SK-N-SH treated with all-trans-retinoic acid at 6 μM for 48 hours (cell line): Measurements from ENCODE around the gene HMCN2.

Experiments used
- ATAC-seq: fragments of 200-7000 bp; cut with Tn5 transposase; 3 replicates; pipeline ENCODE4 v1.9.1; 2020; ENCODE audit warnings: mild to moderate bottlenecking, moderate library complexity
- ARNTL ChIP-seq: fragments of 450-650 bp; formaldehyde crosslinking; IDR thresholded peaks from 2 replicates; pipeline ENCODE4 v1.5.0; 2020; ENCODE audit warnings: low read depth, mild to moderate bottlenecking, moderate library complexity, borderline replicate concordance
- BACH2 ChIP-seq: fragments of 250-450 bp; sonication (Bioruptor Pico); IDR thresholded peaks from 2 replicates; pipeline ENCODE4 v1.9.0; 2021; ENCODE audit warnings: mild to moderate bottlenecking, borderline replicate concordance
- CSDC2 ChIP-seq: fragments of 250-450 bp; sonication (Bioruptor Pico); IDR thresholded peaks from 2 replicates; pipeline ENCODE4 v1.5.0; 2020; ENCODE audit warnings: mild to moderate bottlenecking, moderate library complexity
- ESRRG ChIP-seq: fragments of 250-450 bp; sonication (Bioruptor Pico); IDR thresholded peaks from 2 replicates; pipeline ENCODE4 v1.6.1; 2021; ENCODE audit warnings: mild to moderate bottlenecking
- GLIS3 ChIP-seq: fragments of 250-450 bp; sonication (Bioruptor Pico); IDR thresholded peaks from 2 replicates; pipeline ENCODE4 v1.5.0; 2020; ENCODE audit warnings: mild to moderate bottlenecking, moderate library complexity
- ISL1 ChIP-seq: fragments of 250-450 bp; sonication (Bioruptor Pico); IDR thresholded peaks from 2 replicates; pipeline ENCODE4 v2.1.2; 2022; ENCODE audit warnings: mild to moderate bottlenecking, moderate library complexity
- OSR1 ChIP-seq: fragments of 250-450 bp; sonication (Bioruptor Pico); IDR thresholded peaks from 2 replicates; pipeline ENCODE4 v1.8.0; 2022; ENCODE audit warnings: moderate library complexity, mild to moderate bottlenecking, inconsistent platforms
- PPARA ChIP-seq: fragments of 250-450 bp; sonication (Bioruptor Pico); IDR thresholded peaks from 2 replicates; pipeline ENCODE4 v1.5.0; 2020; ENCODE audit warnings: mild to moderate bottlenecking, borderline replicate concordance
- RARB ChIP-seq: fragments of 250-450 bp; sonication (Bioruptor Pico); IDR thresholded peaks from 2 replicates; pipeline ENCODE4 v1.8.0; 2021; ENCODE audit warnings: mild to moderate bottlenecking, moderate library complexity
- SNAI2 ChIP-seq: fragments of 250-450 bp; sonication (Bioruptor Pico); IDR thresholded peaks from 2 replicates; pipeline ENCODE4 v1.5.0; 2020; ENCODE audit warnings: mild to moderate bottlenecking, moderate library complexity
- TCF4 ChIP-seq: fragments of 250-450 bp; sonication (Bioruptor Pico); IDR thresholded peaks from 2 replicates; pipeline ENCODE4 v1.8.0; 2021; ENCODE audit warnings: mild to moderate bottlenecking, moderate library complexity, borderline replicate concordance
- TOX ChIP-seq: fragments of 250-450 bp; sonication (Bioruptor Pico); IDR thresholded peaks from 2 replicates; pipeline ENCODE4 v1.8.0; 2021; ENCODE audit warnings: mild to moderate bottlenecking, moderate library complexity, borderline replicate concordance
- ZC3H10 ChIP-seq: fragments of 250-450 bp; sonication (Bioruptor Pico); IDR thresholded peaks from 2 replicates; pipeline ENCODE4 v1.5.1; 2021; ENCODE audit warnings: mild to moderate bottlenecking, moderate library complexity
- ZFP3 ChIP-seq: fragments of 250-450 bp; sonication (Bioruptor Pico); IDR thresholded peaks from 2 replicates; pipeline ENCODE4 v1.5.0; 2020; ENCODE audit warnings: mild to moderate bottlenecking, moderate library complexity
- ZFP30 ChIP-seq: fragments of 450-650 bp; formaldehyde crosslinking; IDR thresholded peaks from 2 replicates; pipeline ENCODE4 v1.5.0; 2022; ENCODE audit warnings: mild to moderate bottlenecking, moderate library complexity
- ZNF70 ChIP-seq: fragments of 450-650 bp; formaldehyde crosslinking; IDR thresholded peaks from 2 replicates; pipeline ENCODE4 v1.5.0; 2020; ENCODE audit warnings: mild to moderate bottlenecking, moderate library complexity
- ZNF8 ChIP-seq: fragments of 450-650 bp; formaldehyde crosslinking; IDR thresholded peaks from 2 replicates; pipeline ENCODE4 v1.5.0; 2020; ENCODE audit warnings: mild to moderate bottlenecking, moderate library complexity
- TF ChIP-seq, protein P1 (sequence below): fragments of 250-450 bp; sonication (Bioruptor Pico); IDR thresholded peaks from 2 replicates; pipeline ENCODE4 v1.5.1; 2020; ENCODE audit warnings: low read depth, mild to moderate bottlenecking, moderate library complexity
- TF ChIP-seq, protein P2 (sequence below): fragments of 250-450 bp; sonication (Bioruptor Pico); IDR thresholded peaks from 2 replicates; pipeline ENCODE4 v1.5.1; 2021; ENCODE audit warnings: mild to moderate bottlenecking, moderate library complexity
- TF ChIP-seq, protein P3 (sequence below): fragments of 250-450 bp; sonication (Bioruptor Pico); IDR thresholded peaks from 2 replicates; pipeline ENCODE4 v1.8.0; 2021; ENCODE audit warnings: low read depth, mild to moderate bottlenecking, moderate library complexity, borderline replicate concordance
- TF ChIP-seq, protein P4 (sequence below): fragments of 250-450 bp; sonication (Bioruptor Pico); IDR thresholded peaks from 2 replicates; pipeline ENCODE4 v1.8.0; 2020; ENCODE audit warnings: mild to moderate bottlenecking, moderate library complexity, borderline replicate concordance

Gene HMCN2

DNA sequence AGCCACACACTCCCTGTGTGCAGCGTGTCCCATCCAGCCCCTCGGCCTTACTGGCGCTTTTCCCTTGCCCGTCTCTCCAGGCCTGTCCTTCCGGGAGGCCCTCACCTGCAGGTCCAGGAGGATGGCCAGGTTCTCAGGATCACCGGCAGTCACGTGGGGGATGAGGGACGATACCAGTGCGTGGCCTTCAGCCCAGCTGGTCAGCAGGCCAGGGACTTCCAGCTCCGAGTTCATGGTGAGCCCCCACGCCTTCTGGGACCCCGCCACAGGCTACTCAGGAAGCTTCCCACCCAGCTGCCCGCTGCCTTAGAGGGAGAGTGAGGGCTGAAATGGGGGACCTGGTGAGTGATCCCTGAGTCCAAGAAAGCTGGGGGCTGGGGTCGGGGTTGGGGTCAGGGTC is 85.8 kb downstream of the HMCN2 start:
- TF ChIP-seq ESRRG (CRISPR knock-in tag) (no peak), ZFP3 (no peak)
- ATAC-seq, result no peak

DNA sequence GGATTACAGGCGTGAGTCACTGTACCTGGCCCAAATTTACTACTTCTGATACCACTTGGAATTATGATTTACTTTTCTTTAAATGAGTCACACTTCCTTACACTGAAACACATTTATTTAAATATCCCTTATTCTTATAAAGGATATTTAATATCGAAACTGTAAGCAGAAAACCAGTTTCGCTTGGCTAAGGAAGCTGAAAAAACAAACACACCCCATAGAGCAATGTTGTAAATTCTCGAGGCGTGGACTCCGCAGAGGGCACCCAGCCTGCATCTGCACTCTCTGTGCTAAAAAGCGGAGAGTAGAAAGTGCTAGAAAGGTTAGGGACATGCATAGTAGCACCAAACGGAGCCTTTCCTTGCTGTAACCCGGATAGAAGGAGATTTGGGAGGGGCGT is 86.5 kb downstream of the HMCN2 start:
- no peak for TF ChIP-seq ESRRG (CRISPR knock-in tag)
- no peak for TF ChIP-seq TOX (CRISPR knock-in tag)
- TF ChIP-seq RARB (CRISPR knock-in tag), result no peak
- TF ChIP-seq, protein P1, sequence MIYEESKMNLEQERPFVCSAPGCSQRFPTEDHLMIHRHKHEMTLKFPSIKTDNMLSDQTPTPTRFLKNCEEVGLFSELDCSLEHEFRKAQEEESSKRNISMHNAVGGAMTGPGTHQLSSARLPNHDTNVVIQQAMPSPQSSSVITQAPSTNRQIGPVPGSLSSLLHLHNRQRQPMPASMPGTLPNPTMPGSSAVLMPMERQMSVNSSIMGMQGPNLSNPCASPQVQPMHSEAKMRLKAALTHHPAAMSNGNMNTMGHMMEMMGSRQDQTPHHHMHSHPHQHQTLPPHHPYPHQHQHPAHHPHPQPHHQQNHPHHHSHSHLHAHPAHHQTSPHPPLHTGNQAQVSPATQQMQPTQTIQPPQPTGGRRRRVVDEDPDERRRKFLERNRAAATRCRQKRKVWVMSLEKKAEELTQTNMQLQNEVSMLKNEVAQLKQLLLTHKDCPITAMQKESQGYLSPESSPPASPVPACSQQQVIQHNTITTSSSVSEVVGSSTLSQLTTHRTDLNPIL (CRISPR knock-in tag), result no peak
- ATAC-seq, result no peak

DNA sequence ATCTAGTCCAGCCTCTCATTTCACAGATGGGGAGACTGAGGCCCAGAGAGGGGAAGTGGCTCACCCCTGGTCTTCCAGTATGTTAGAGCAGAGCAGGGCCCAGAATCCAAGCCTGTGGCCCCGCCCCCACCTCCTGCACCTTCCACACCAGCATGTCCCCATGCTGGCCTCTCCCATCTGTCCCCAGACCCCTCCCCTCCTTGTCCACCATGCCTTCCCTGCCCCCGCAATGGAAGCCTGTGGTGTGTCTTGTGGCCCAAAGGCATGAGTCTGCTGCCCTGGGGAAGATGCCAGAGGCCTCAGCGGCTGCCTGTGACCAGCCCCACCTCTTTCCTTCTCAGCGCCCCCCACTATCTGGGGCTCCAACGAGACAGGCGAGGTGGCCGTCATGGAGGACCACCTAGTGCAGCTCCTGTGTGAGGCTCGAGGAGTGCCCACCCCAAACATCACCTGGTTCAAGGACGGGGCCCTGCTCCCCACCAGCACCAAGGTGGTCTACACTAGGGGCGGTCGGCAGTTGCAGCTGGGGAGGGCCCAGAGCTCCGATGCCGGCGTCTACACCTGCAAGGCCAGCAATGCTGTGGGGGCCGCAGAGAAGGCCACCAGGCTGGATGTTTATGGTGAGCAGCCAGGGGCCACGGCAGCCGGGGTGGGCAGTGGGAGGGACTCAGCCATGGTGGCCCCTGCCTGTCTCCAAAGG is 87.2 kb downstream of the HMCN2 start:
- no peak for ATAC-seq
- TF ChIP-seq BACH2 (CRISPR knock-in tag), result no peak
- TF ChIP-seq RARB (CRISPR knock-in tag), result no peak
- no peak for TF ChIP-seq GLIS3
- TF ChIP-seq SNAI2, result no peak
- TF ChIP-seq PPARA (CRISPR knock-in tag), result no peak
- no peak for TF ChIP-seq ESRRG (CRISPR knock-in tag)
- no peak for TF ChIP-seq ZFP30
- no peak for TF ChIP-seq TCF4 (CRISPR knock-in tag)
- TF ChIP-seq ARNTL (CRISPR knock-in tag), result no peak
- TF ChIP-seq, protein P2, sequence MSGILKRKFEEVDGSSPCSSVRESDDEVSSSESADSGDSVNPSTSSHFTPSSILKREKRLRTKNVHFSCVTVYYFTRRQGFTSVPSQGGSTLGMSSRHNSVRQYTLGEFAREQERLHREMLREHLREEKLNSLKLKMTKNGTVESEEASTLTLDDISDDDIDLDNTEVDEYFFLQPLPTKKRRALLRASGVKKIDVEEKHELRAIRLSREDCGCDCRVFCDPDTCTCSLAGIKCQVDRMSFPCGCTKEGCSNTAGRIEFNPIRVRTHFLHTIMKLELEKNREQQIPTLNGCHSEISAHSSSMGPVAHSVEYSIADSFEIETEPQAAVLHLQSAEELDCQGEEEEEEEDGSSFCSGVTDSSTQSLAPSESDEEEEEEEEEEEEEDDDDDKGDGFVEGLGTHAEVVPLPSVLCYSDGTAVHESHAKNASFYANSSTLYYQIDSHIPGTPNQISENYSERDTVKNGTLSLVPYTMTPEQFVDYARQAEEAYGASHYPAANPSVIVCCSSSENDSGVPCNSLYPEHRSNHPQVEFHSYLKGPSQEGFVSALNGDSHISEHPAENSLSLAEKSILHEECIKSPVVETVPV (CRISPR knock-in tag), result no peak
- no peak for TF ChIP-seq CSDC2 (CRISPR knock-in tag)
- no peak for TF ChIP-seq ZNF8
- no peak for TF ChIP-seq TOX (CRISPR knock-in tag)
- TF ChIP-seq, protein P3, sequence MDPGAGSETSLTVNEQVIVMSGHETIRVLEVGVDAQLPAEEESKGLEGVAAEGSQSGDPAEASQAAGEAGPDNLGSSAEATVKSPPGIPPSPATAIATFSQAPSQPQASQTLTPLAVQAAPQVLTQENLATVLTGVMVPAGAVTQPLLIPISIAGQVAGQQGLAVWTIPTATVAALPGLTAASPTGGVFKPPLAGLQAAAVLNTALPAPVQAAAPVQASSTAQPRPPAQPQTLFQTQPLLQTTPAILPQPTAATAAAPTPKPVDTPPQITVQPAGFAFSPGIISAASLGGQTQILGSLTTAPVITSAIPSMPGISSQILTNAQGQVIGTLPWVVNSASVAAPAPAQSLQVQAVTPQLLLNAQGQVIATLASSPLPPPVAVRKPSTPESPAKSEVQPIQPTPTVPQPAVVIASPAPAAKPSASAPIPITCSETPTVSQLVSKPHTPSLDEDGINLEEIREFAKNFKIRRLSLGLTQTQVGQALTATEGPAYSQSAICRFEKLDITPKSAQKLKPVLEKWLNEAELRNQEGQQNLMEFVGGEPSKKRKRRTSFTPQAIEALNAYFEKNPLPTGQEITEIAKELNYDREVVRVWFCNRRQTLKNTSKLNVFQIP (CRISPR knock-in tag), result no peak
- TF ChIP-seq ZNF70, result no peak
- no peak for TF ChIP-seq OSR1
- TF ChIP-seq, protein P1 (CRISPR knock-in tag), result no peak
- TF ChIP-seq, all 23 proteins: peak for 0

DNA sequence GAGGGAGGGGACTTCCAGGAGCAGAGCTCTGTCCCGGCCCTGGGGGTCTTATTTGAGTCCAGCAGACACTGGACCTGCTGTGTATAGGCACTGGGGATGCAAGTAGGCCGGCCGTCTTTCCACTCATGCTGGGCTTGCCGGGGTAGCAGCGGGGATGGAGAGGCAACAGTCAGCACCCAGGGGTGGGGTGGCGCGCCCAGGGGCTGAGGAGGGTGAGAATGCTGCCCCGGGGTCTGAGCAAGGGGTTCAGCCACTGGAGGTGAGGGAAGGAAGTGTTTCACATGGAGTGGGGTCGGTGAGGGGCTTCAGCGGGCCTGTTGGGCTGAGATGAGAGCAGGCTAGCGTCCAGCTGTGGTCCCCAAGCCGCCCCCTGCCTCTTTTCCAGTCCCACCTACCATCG is 88.8 kb downstream of the HMCN2 start:
- no peak for ATAC-seq
- no peak for TF ChIP-seq ZC3H10 (CRISPR knock-in tag)
- no peak for TF ChIP-seq GLIS3
- no peak for TF ChIP-seq ZFP30
- TF ChIP-seq, protein P4, sequence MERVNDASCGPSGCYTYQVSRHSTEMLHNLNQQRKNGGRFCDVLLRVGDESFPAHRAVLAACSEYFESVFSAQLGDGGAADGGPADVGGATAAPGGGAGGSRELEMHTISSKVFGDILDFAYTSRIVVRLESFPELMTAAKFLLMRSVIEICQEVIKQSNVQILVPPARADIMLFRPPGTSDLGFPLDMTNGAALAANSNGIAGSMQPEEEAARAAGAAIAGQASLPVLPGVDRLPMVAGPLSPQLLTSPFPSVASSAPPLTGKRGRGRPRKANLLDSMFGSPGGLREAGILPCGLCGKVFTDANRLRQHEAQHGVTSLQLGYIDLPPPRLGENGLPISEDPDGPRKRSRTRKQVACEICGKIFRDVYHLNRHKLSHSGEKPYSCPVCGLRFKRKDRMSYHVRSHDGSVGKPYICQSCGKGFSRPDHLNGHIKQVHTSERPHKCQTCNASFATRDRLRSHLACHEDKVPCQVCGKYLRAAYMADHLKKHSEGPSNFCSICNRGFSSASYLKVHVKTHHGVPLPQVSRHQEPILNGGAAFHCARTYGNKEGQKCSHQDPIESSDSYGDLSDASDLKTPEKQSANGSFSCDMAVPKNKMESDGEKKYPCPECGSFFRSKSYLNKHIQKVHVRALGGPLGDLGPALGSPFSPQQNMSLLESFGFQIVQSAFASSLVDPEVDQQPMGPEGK (CRISPR knock-in tag), result no peak
- no peak for TF ChIP-seq ISL1 (CRISPR knock-in tag)
- TF ChIP-seq ZNF8, result no peak
- TF ChIP-seq, protein P3 (CRISPR knock-in tag), result no peak
- no peak for TF ChIP-seq OSR1
- TF ChIP-seq ZNF70, result no peak
- TF ChIP-seq, protein P2 (CRISPR knock-in tag), result no peak
- TF ChIP-seq ARNTL (CRISPR knock-in tag), result no peak
- no peak for TF ChIP-seq RARB (CRISPR knock-in tag)
- no peak for TF ChIP-seq CSDC2 (CRISPR knock-in tag)
- TF ChIP-seq TOX (CRISPR knock-in tag), result no peak
- no peak for TF ChIP-seq TCF4 (CRISPR knock-in tag)
- no peak for TF ChIP-seq BACH2 (CRISPR knock-in tag)
- TF ChIP-seq ESRRG (CRISPR knock-in tag), result no peak
- no peak for TF ChIP-seq PPARA (CRISPR knock-in tag)
